UCSD-AML1 (cell line): ENCODE measurements around the gene DERA.
"Not testable (repeated sequence)": the region's sequence is repeated elsewhere in the genome, so short reads cannot be mapped to it uniquely, and the experiment has no call there.

Experiments
- DNase-seq: peaks from one replicate; lab custom pipeline; 2025; ENCODE audit not compliant: unreplicated experiment; lab: John Stamatoyannopoulos, UW

DERA gene

DNA sequence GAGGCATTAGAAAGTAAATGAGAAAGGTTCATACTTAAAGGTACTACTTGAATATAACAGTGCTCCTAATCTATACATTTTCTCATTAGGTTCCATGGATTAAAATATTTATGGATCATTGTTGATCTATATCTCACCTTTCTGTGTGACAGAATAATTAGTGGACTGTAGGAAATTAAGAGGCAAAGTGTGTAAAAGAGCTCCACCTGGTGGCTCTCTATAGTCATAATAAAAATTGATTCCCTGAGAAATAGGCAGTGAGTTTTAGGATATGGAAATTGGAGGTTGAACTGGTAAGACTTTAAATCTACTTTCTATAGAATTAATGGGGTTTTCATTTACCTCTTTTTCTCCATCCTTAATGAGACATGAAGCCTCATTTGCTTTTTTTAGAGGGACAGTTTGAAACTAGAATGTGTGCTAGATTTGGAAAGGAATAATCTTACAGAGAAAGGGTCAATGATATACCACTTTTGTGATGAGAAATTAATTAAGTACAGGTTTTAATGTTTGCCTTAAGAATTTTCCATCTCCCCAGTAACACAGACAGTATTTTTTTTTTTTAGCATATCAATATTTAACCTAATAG, 11.8 kb upstream of the DERA start:
- DNase-seq: no peak

DNA sequence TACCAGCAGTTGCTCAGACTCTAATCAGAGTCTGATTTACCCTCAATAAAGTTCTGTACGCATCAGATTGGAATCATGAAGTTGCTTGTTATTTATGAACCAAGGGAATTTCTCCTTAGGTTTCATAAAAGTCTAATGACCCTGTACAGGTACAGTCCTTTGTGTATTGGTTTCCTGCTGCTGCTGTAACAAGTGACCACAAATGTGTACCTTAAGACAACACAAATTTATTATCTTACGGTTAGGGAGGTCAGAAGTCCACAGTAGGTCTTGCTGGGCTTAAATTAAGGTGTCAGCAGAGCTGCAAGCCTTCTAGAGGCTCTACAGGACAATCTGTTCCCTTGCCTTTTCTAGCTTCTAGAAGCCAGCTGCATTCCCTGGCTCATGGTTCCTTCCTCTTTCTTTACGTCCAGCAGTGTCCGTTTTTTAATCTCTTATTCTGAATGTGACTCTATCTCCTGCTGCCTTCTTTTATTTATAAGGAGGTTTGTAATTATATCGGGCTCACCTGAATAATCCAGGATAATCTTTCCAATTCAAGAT, 6.7 kb upstream of the DERA start:
- DNase-seq: no peak

DNA sequence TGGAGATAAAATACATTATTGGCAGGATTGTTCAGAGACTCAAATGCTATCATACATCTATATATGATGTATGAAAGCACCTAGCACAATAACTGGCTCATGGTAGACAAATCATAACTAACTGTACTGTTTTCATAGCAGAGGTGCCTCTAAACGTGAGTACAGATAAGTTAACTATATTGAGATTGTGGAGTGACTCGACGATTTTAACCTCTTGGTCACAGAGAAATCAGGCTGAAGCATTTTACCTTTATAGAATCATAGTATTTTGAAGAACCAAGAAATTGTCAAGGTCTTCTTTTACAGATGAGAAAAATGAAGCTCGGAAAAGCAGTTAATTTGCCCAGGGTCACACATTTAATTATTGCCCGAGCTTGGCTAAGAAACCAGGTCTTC, 666 bp upstream of the DERA start:
- DNase-seq: no peak

DNA sequence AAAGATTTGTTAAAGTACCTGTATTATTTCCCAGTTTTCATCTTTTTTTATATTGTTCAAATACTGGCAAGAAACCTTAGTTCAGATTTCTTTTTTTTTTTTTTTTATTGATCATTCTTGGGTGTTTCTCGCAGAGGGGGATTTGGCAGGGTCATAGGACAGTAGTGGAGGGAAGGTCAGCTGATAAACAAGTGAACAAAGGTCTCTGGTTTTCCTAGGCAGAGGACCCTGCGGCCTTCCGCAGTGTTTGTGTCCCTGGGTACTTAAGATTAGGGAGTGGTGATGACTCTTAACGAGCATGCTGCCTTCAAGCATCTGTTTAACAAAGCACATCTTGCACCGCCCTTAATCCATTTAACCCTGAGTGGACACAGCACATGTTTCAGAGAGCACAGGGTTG, 799 bp downstream of the DERA start:
- DNase-seq: not testable (repeated sequence)

DNA sequence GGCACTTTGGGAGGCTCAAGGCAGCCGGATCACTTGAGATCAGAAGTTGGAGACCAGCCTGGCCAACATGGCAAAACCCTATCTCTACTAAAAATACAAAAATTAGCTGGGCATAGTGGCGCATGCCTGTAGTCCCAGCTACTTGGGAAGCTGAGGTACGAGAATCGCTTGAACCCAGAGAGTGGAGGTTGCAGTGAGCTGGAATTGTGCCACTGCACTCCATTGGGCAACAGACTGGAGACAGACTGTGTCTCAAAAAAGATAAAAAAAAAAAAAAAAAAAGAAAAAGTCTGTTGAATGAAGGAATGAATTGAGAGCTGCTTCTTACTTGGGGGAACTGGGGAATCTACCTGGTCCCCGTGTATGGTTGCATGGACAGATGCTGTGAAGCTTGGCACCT, 3.0 kb downstream of the DERA start:
- not testable (repeated sequence) for DNase-seq

DNA sequence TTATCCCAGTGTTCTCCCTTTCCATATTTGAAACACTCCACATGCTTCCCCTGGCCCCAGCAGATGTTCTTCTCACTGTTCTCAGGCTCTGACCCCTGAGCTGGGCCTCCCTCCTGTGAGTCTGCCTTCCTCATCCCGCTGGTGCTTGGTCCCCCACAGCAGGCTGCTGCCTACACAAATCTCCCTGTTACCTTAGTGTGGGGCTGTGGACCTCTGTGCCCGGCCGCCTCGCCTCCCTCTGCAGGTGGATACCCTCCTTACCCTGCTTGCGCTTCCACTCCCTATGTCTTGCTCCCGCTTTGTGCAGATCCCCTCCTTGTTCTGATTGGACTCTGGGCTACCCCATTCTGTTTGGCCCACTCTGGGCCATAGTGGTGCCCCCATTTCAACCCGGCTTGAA, 6.9 kb downstream of the DERA start:
- no peak for DNase-seq

DNA sequence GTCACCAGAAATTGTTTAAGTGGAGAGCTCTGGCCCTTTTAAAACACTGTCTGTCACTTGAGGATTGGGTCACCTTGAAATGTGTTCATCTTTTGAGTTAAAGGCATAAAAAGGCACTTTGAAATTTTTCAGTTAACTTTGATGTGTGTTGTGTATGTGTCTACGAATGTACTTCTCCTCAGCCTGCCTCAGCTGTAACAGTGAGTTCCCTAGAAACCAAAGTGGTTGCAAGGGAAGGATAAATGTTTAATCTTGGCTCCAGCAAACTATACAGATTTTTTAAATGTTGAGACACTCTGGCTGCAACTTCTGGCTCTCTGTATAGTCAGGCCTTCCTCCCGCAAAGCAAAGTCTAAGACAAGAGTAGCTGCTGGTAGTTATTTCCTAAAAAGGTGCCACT, 8.3 kb downstream of the DERA start:
- DNase-seq: no peak

DNA sequence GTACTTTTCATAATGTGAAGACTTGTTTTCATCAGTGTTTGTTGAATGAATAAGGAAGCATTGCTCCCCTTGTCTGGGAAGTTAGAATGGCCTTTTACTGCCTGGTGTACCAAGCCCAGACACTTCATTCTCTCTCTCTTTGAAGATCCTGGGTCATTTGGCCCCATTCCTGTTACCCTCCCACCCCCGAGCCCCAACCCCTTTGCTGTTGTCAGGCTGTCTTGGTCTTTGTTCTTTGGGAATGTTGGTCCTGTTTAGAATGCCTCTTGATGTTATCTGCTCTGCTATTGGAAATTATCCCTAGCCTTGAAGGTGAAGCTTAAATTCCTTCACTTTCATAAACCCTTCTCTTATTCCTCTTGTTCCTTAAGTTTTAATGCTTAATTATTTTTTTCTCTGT, 13.8 kb downstream of the DERA start:
- DNase-seq: no peak

DNA sequence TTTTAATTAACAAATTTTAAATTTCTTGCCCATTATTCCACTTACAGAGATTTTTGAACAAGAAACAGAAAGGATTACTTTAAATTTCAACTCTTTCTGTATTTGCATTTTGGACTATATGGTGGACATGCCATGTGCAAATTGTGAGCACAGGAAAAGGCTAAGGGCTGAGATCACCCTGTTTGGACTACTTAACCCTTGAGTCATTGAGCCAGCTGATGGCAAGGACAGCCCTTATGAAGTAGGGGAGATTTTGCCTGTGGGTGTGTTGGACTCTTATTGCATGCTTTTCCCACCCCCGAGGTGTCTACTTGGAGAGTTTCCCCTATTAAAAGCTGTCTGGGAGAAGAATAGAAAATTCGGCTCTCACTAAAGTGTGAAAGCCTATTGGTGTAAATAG, 17.2 kb downstream of the DERA start:
- DNase-seq: no peak

DNA sequence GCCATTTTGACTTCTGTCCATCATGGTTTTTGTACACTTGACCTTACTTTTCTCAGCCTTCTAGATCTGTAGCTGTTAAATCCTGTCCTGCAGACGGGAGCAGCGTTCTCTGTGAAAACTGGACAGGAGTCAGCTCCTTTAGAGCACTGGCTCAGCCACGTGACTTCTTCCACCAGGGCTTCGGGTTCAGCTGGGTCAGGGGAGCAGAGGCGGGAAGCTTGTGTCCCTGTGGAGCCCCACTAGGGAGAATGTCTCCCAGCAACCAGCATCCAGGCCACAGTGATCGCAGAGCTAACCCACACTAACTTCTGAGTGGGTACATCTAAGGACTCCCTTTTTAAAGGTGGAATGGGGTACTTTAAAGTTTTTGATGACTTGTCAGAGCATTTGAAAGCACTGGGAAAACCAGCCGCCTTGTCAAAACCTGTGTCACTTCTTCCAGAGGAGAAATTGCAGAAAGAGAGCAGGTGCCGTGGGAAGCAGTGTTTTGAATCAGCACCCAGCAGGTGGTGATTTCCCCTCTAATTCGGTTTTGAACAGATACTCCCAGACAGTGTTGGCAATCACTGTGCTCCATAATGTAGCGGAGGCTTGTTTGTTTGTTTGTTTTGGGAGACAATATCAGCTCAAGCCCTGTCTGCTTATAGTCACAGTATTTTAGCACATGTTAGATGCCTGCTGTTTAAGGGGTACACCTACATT, 17.9 kb downstream of the DERA start:
- DNase-seq: no peak

DNA sequence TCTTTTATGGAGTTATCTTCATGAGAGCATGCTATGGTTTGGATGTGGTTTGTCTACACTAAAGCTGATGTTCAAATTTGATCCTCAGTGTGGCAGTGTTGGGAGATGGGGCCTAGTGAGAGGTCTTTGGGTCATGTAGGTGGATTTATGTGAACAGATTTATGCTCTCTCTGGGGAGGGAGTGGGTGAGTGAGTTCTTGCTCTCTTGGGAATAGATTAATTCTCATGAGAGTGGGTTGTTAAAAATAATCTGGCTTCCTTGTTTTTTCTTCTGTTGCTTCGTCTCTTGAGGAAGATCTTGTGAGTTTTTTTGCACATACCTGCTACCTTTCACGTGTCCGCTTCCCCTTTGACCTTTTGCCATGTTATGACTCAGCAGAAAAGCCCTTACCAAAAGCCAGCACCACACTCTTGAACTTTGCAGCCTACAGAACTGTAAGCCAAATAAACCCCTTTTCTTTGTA, 20.5 kb downstream of the DERA start:
- DNase-seq: no peak

DNA sequence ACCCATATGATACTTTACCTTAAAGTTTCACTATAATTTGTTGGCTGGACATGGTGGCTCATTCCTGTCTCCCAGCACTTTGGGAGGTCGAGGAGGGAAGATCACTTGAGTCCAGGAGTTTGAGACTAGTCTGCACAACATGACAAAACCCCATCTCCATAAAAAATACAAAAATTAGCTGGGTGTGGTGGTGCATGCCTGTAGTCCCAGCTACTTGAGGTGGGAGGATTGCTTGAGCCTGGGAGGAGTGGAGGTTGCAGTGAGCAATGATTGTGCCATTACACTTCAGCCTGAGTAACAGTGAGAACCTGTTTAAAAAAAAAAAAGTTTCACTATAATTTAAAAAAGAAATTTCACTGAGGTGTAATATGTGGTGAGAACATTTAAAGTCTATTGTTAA, 21.2 kb downstream of the DERA start:
- DNase-seq: no peak

DNA sequence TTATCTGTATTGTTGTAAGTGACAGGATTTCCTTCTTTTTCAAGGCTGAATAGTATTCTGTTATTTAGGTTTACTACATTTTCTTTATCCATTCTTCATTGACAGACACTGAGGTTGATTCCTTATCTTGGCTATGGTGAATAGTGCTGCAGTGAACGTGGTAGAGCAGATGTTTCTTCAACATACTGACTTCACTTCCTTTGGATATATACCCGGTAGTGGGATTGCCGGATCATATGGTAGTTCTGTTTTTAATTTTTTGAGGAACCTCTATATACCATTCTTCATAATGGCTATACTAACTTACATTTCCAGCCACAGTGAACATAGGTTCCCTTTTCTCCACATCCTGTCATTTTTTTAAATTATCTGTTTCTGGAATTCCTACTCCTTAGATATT, 21.8 kb downstream of the DERA start:
- DNase-seq: no peak

DNA sequence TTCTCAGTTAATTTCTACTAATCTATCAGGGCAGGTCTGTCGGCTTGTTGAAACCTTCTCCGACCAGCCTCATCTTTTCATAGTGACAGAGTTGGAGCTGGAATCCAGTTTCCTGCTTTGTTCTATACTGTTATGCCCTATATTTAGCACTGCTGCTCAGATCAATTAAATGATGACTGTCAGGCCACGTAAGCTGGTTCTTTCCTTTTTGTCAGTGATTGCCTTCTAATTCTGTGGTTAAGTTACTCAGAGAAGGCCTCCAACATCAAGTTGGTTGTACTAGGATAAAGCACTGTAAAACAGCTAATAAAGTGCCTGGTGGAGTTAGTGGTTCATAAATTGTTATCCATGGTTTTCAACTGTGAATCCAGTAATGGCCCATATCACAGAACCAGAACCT, 22.6 kb downstream of the DERA start:
- DNase-seq: no peak

DNA sequence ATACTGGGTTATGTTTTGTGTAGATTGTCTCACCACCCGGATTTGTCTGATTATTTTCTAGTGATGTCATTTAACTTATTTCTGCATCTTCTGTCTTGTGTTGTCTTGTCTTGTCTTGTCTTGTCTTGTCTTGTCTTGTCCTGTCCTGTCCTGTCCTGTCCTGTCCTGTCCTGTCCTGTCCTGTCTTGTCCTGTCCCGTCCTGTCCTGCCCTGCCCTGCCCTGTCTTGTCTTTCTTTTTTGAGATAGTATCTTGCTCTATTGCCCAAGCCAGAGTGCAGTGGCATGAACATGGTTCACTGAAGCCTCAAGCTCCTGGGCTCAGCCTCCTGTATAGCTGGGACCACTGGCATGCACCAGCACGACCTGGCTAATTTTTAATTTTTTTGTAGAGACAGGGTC, 25.6 kb downstream of the DERA start:
- no peak for DNase-seq

DNA sequence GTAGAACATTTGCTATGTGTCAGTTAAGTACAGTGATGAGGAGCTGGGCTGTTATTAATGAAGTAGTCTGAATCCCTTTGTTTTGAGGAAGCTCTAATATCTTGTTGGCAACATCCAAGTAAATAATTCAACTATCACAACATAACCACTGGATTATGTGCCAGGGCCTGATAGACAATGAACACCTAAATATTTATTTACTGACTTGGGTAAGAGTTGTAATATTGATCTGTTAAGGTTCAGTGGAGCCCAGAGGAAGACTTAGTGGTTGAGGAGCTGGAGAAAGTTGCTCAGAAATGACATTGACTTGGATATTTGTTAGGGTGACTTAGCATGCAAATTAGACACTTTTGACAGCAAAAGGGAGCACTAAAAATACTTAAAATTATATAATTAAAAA, 26.8 kb downstream of the DERA start:
- DNase-seq: no peak

DNA sequence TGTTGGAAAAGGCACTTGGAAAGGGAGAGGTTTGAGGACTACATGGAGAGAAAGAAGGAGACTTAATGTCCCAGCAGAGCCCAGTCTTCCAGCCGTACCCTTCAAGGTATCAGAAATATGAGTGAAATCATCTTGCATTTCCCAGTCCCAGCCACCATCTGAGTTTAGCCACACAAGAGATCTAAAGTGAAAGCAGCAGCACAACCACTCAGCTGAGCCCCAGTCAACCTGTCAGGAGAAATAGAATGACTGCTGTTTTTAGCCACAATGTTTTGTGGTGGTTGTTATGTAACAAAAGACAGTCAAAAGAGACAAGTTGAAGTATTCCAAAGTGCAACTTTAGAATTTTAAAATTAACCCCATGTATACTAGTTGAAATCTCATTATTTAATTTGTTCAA, 28.0 kb downstream of the DERA start:
- DNase-seq: peak; percentile 9

DNA sequence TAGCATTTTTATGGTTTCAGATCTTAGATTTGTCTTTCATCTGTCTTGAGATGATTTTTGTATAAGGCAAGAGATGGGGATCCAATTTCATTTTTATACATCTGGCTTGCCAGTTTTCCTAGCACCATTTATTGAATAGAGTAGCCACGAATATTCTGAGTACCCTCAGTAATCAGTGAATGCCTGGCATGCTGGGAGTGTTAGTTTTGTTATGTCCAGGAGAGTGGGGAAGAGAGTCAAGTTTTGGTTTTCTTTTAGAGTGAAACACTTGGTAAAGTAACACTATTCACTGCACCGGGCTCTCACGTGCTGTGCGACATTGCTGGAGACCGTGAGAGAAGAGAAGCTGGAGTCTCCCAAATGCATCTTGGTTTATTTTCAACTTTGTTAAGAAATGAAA, 31.3 kb downstream of the DERA start:
- no peak for DNase-seq

DNA sequence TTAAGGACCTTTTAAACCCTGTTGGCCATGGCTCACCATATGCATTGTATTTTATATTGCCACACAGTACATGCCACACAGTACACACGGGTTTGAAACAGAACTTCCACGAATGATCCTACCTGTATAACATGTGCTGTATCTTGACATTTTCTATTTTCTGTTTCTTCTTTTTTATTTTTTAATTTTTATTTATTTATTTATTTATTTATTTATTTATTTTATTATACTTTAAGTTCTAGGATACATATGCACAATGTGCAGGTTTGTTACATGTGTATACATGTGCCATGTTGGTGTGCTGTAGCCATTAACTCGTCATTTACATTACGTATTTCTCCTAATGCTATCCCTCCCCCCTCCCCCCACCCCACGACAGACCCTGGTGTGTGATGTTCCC, 32.4 kb downstream of the DERA start:
- not testable (repeated sequence) for DNase-seq

DNA sequence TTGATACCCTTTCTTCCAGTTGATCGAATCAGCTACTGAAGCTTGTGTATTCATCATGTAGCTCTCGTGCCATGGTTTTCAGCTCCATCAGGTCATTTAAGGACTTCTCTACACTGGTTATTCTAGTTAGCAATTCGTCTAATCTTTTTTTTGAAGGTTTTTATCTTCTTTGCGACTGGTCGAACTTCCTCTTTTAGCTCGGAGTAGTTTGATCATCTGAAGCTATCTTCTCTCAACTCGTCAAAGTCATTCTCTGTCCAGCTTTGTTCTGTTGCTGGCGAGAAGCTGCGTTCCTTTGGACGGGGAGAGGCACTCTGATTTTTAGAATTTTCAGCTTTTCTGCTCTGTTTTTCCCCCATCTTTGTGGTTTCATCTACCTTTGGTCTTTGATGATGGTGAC, 37.3 kb downstream of the DERA start:
- not testable (repeated sequence) for DNase-seq

DNA sequence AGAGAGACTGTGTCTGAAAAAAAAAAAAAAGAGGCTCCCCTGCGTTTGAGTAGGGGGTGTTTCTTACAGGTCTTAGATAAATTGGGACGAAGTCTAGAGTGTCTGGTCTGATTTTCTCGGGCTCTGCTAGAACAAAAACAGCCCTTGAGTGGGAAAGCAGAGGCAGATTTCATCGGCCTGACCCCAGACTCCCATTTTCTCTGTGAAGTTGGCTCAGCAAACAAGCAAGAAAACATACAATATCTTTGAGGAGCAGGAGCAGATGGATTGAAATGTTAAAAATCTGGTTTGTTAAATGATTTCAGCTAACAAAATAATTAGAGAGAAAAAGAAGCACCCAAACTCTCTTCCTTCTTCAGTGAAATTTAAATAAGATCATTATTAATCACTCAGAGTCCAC, 44.1 kb downstream of the DERA start:
- no peak for DNase-seq

DNA sequence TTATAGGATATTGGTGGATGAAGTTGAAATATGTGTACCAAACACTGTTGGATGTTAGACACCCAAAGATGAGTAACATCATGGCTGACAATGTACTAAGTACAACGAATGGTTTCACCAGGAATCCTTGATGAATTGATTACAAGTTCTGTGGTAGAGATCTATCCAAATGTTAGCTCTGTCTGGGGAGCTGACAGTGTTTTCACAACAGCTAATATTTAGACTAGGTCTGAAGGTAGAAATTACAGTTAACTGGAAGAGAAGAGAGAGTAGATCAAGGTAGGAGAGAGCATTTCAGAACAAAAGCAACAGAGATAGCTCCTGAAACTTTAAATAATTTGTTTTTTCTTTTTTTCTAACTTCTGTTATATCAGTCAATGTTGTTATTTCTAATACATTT, 44.9 kb downstream of the DERA start:
- no peak for DNase-seq
